Neural cell (in vitro differentiated cells): ENCODE results near the gene DPH1. TPM values are rescaled to one million over a fixed set of nuclear protein-coding genes. Genes with fewer than 3 reads are reported as not detected.
A peak's percentile ranks its signal among the peaks of the same experiment; 100 is the strongest.

Source experiments
- H2AFZ ChIP-seq: fragments of 200-600, 300-800 bp; sonication (generic), shearing (Covaris generic); 2 replicates; pipeline ENCODE4 v1.6.0; 2014; ENCODE audit warnings: low read depth, mild to moderate bottlenecking, antibody characterized with exemption, low read length, moderate library complexity
- H3F3A ChIP-seq: fragments of 200-600 bp; shearing (Covaris generic); 2 replicates; pipeline ENCODE4 v1.6.1; 2016; ENCODE audit warnings: mild to moderate bottlenecking, moderate library complexity, mixed read lengths, antibody characterized with exemption, low read length; ENCODE audit not compliant: insufficient read depth, poor library complexity, severe bottlenecking
- H3K27ac ChIP-seq: fragments of 200-600, 300-800 bp; sonication (generic), shearing (Covaris generic); 2 replicates; pipeline ENCODE4 v1.5.1; 2014; ENCODE audit warnings: mild to moderate bottlenecking, low read length, moderate library complexity
- H3K27me3 ChIP-seq: fragments of 300-800, 200-600 bp; sonication (generic), shearing (Covaris generic); 2 replicates; pipeline ENCODE4 v1.6.0; 2014; ENCODE audit warnings: mild to moderate bottlenecking, low read depth, low read length, moderate library complexity; ENCODE audit not compliant: insufficient read depth
- H3K36me3 ChIP-seq: fragments of 300-800, 200-600 bp; sonication (generic), shearing (Covaris generic); 2 replicates; pipeline ENCODE4 v1.5.1; 2014; ENCODE audit warnings: mild to moderate bottlenecking, antibody characterized with exemption, low read length, moderate library complexity; ENCODE audit not compliant: insufficient read depth
- H3K4me2 ChIP-seq: fragments of 300-800, 200-600 bp; sonication (generic), shearing (Covaris generic); 2 replicates; pipeline ENCODE4 v1.6.0; 2014; ENCODE audit warnings: mild to moderate bottlenecking, low read length
- H3K4me3 ChIP-seq: fragments of 300-800, 200-600 bp; sonication (generic), shearing (Covaris generic); 2 replicates; pipeline ENCODE4 v1.5.1; 2014; ENCODE audit warnings: mild to moderate bottlenecking, low read length, moderate library complexity
- H3K79me2 ChIP-seq: fragments of 200-600 bp; shearing (Covaris generic); replicated peaks from 2 replicates; pipeline ENCODE4 v1.6.0; 2014; ENCODE audit warnings: mild to moderate bottlenecking, low read length, moderate library complexity; ENCODE audit not compliant: insufficient read depth
- H3K9ac ChIP-seq: fragments of 300-800, 200-600 bp; sonication (generic), shearing (Covaris generic); 2 replicates; pipeline ENCODE4 v1.6.1; 2016; ENCODE audit warnings: mild to moderate bottlenecking, low read length, mixed read lengths
- H3K9me2 ChIP-seq: fragments of 200-600 bp; shearing (Covaris generic); 2 replicates; pipeline ENCODE4 v1.6.1; 2016; ENCODE audit warnings: mild to moderate bottlenecking, low read length, mixed read lengths; ENCODE audit not compliant: insufficient read depth
- H3K9me3 ChIP-seq: fragments of 200-600, 300-800 bp; sonication (generic), shearing (Covaris generic); 2 replicates; pipeline ENCODE4 v1.6.1; 2016; ENCODE audit warnings: mild to moderate bottlenecking, mixed run types, low read length, moderate library complexity, mixed read lengths
- H4K20me1 ChIP-seq: fragments of 200-600 bp; shearing (Covaris generic); 2 replicates; pipeline ENCODE4 v1.6.1; 2016; ENCODE audit warnings: mild to moderate bottlenecking, mixed run types; ENCODE audit not compliant: insufficient read depth
- EP300 ChIP-seq: fragments of 450-650 bp; conservative IDR thresholded peaks from 2 replicates; pipeline ENCODE4 v1.6.1; 2014; ENCODE audit warnings: antibody characterized with exemption, mild to moderate bottlenecking, moderate library complexity; ENCODE audit not compliant: poor library complexity, severe bottlenecking
- EZH2 ChIP-seq: fragments of 200-600, 300-800 bp; shearing (Covaris generic), sonication (generic); IDR thresholded peaks from 2 replicates; pipeline ENCODE4 v1.6.1; 2014; ENCODE audit warnings: antibody characterized with exemption, low read length, borderline replicate concordance, mild to moderate bottlenecking; ENCODE audit not compliant: insufficient read depth, poor library complexity, severe bottlenecking
- MXI1 ChIP-seq: fragments of 450-650 bp; conservative IDR thresholded peaks from 2 replicates; pipeline ENCODE4 v1.6.1; 2014; ENCODE audit warnings: antibody characterized with exemption, mild to moderate bottlenecking; ENCODE audit not compliant: poor library complexity, severe bottlenecking
- POLR2AphosphoS5 ChIP-seq: IDR thresholded peaks from 2 replicates; pipeline ENCODE4 v1.6.1; 2012
- RAD21 ChIP-seq: fragments of 450-650 bp; conservative IDR thresholded peaks from 2 replicates; pipeline ENCODE4 v1.6.1; 2014; ENCODE audit warnings: antibody characterized with exemption, mild to moderate bottlenecking, moderate library complexity
- SMC3 ChIP-seq: fragments of 450-650 bp; conservative IDR thresholded peaks from 2 replicates; pipeline ENCODE4 v1.6.1; 2014; ENCODE audit warnings: antibody characterized with exemption, mild to moderate bottlenecking, moderate library complexity; ENCODE audit not compliant: poor library complexity
- TAF1 ChIP-seq: IDR thresholded peaks from 2 replicates; pipeline ENCODE4 v1.6.1; 2012; ENCODE audit warnings: low read depth
- polyA plus RNA-seq: library from polyadenylated mRNA; depleted of rRNA; stranded (reverse); fragments of >200 nt; gene quantifications from 2 replicates; pipeline ENCODE4 v1.2.3, GENCODE V29; 2014
- TF ChIP-seq, protein P1 (sequence below): fragments of 450-650 bp; IDR thresholded peaks from 2 replicates; pipeline ENCODE4 v1.5.1; 2014; ENCODE audit warnings: antibody characterized with exemption, mild to moderate bottlenecking, moderate library complexity; ENCODE audit not compliant: poor library complexity, severe bottlenecking
- TF ChIP-seq, protein P2 (sequence below): IDR thresholded peaks from 2 replicates; pipeline ENCODE4 v1.6.1; 2012; ENCODE audit warnings: borderline replicate concordance

The DPH1 gene
- polyA plus RNA-seq, 1 donor from 2014 or later, result 44.8 TPM

DNA sequence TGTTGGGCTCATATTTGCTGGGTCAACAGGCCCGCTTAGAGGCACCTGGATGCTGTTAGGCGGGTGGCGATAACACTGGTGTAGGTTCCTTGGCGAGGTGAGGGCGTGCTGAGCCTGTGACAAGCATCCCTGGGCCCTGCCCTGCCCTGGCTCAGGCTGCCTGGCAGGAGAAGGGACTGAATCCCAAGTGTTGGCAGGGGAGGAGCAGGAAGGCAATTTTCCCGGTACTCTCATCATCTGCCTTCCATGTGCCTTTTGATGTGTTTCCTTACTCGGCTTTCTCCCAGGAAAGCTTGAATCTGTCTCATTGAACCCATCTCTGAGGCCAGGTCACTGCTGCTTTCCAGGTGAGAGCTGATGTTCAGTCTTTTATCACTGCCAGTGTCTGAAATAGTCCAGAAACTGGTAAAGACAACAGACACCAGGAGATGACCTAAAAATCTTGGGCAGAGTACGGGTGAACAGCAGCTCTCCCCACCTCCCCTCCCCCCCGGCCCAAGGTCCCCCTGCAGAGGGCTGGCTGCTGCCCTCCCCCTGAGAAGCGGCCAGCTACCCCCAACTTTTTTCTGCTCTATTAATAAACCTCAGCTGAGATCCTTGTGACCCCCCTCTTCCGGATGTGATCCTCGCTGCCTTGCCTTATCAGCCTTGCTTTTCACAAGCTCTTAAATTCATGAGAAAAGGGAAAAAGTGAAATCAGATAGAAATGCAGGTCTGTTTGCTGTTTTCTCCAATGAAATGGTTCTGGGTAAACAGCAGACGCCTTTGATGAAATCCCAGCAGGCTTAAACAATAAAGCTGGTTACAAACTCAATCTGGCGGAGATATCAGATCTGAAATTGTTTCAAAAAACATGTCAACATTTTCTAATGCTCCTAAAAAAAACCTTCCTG is 33.8 kb upstream of the DPH1 start:
- Histone ChIP-seq H3F3A (no peaks in the 10 kb centered on the region), H3K27ac (peak overlapping the region; percentile 20)

DNA sequence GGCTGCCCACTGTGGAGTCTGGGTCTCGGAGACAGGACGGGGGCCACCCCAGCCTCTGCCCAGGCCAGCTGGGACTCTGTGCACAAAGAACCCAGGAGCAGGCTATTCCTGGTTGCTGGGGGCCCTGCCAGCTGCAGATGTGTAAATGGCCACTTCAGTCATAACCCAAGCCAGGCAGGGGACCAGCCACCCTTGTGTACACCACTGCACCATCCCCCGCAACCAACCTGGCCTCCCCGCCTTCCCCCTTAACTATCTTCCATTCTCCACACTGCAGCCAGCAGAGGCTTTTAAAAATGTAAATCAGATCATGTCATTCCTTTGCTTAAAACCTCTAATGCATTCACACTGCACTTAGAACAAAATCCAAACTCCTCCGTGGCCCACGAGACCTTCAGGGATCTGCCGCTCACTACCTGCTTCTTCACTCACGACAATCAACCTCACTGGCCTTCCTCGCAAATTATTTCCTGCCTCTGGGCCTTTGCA is 33.1 kb upstream of the DPH1 start:
- no peaks in the 10 kb centered on the region for H3K9me3 ChIP-seq
- no peaks in the 10 kb centered on the region for H3K79me2 ChIP-seq
- no peaks in the 10 kb centered on the region for H4K20me1 ChIP-seq
- no peak overlapping the region for H3K4me3 ChIP-seq
- H3K27ac ChIP-seq, result peak overlapping the region; percentile 20
- no peaks in the 10 kb centered on the region for H3K27me3 ChIP-seq
- H3K9ac ChIP-seq, result peak overlapping the region; percentile 23
- TF ChIP-seq EP300 (no peak), POLR2AphosphoS5 (no peak), RAD21 (no peak), SMC3 (no peak), TAF1 (no peak), MXI1 (no peak), EZH2 (no peak)
- TF ChIP-seq, protein P1, sequence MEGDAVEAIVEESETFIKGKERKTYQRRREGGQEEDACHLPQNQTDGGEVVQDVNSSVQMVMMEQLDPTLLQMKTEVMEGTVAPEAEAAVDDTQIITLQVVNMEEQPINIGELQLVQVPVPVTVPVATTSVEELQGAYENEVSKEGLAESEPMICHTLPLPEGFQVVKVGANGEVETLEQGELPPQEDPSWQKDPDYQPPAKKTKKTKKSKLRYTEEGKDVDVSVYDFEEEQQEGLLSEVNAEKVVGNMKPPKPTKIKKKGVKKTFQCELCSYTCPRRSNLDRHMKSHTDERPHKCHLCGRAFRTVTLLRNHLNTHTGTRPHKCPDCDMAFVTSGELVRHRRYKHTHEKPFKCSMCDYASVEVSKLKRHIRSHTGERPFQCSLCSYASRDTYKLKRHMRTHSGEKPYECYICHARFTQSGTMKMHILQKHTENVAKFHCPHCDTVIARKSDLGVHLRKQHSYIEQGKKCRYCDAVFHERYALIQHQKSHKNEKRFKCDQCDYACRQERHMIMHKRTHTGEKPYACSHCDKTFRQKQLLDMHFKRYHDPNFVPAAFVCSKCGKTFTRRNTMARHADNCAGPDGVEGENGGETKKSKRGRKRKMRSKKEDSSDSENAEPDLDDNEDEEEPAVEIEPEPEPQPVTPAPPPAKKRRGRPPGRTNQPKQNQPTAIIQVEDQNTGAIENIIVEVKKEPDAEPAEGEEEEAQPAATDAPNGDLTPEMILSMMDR, result no peak
- TF ChIP-seq, protein P2, sequence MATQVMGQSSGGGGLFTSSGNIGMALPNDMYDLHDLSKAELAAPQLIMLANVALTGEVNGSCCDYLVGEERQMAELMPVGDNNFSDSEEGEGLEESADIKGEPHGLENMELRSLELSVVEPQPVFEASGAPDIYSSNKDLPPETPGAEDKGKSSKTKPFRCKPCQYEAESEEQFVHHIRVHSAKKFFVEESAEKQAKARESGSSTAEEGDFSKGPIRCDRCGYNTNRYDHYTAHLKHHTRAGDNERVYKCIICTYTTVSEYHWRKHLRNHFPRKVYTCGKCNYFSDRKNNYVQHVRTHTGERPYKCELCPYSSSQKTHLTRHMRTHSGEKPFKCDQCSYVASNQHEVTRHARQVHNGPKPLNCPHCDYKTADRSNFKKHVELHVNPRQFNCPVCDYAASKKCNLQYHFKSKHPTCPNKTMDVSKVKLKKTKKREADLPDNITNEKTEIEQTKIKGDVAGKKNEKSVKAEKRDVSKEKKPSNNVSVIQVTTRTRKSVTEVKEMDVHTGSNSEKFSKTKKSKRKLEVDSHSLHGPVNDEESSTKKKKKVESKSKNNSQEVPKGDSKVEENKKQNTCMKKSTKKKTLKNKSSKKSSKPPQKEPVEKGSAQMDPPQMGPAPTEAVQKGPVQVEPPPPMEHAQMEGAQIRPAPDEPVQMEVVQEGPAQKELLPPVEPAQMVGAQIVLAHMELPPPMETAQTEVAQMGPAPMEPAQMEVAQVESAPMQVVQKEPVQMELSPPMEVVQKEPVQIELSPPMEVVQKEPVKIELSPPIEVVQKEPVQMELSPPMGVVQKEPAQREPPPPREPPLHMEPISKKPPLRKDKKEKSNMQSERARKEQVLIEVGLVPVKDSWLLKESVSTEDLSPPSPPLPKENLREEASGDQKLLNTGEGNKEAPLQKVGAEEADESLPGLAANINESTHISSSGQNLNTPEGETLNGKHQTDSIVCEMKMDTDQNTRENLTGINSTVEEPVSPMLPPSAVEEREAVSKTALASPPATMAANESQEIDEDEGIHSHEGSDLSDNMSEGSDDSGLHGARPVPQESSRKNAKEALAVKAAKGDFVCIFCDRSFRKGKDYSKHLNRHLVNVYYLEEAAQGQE, result no peak
- H2AFZ ChIP-seq, result no peak overlapping the region
- H3K9me2 ChIP-seq, result no peaks in the 10 kb centered on the region
- no peaks in the 10 kb centered on the region for H3K36me3 ChIP-seq
- H3F3A ChIP-seq, result no peaks in the 10 kb centered on the region
- H3K4me2 ChIP-seq, result no peak overlapping the region

More for the DNA sequence above, 33.8 kb upstream of the DPH1 start:
- Histone ChIP-seq H4K20me1 (no peaks in the 10 kb centered on the region), H3K79me2 (no peaks in the 10 kb centered on the region), H3K9me3 (no peaks in the 10 kb centered on the region), H3K9ac (peak overlapping the region; percentile 23), H3K27me3 (no peaks in the 10 kb centered on the region), H2AFZ (no peak overlapping the region), H3K36me3 (no peaks in the 10 kb centered on the region), H3K4me2 (no peak overlapping the region), H3K9me2 (no peaks in the 10 kb centered on the region), H3K4me3 (no peak overlapping the region)
- TF ChIP-seq SMC3 (no peak), EZH2 (no peak), POLR2AphosphoS5 (no peak), TAF1 (no peak), EP300 (no peak)
- TF ChIP-seq, protein P2, result no peak
